K562 (cell line): ENCODE measurements around the gene METTL2B. TPM values are rescaled to one million over a fixed set of nuclear protein-coding genes. Genes with fewer than 3 reads are reported as not detected.

ENCODE experiments used
- ATAC-seq: fragments of 200-7000 bp; cut with Tn5 transposase; 3 replicates; pipeline ENCODE4 v1.9.1; 2020; ENCODE audit warnings: moderate library complexity
- BruUV-seq: library from RNA; stranded (reverse); fragments of 400-500 nt; replicated peaks from 2 replicates; lab custom pipeline; 2021; lab: Mats Ljungman, UMichigan
- CTCF ChIA-PET: fragments of 300-600 bp; formaldehyde crosslinking; extraction: SDS; loops from one replicate; lab custom pipeline; 2021; ENCODE audit warnings: low intra/inter-chr PET ratio; lab: Yijun Ruan, JAX
- POLR2A ChIA-PET: fragments of 300-600, 350-650 bp; sonication (Branson Sonifier 250); formaldehyde crosslinking; extraction: SDS; loops from one replicate; lab custom pipeline; 2021; ENCODE audit warnings: antibody characterized with exemption, inconsistent platforms; lab: Yijun Ruan, JAX
- DNase-seq, 4 experiments: peaks; one replicate each; pipeline versions ENCODE4 v3.0.0 to v3.0.0-alpha.2; 2011 to 2018; ENCODE audit warnings: low spot score in 3 of 4, mixed read lengths in 3 of 4; ENCODE audit errors: extremely low read depth in 1 of 4
- FAIRE-seq: peaks from 2 replicates; lab custom pipeline; 2011; peaks lifted over from hg19 to GRCh38; lab: Jason Lieb, UNC
- H2AFZ ChIP-seq: 2 replicates; pipeline ENCODE4 v1.6.0; 2011; ENCODE audit warnings: low read depth, low read length, control low read depth, inconsistent platforms
- H3K27ac ChIP-seq: fragments of 200-600 bp; 3 replicates; pipeline ENCODE4 v1.8.0; 2011; ENCODE audit warnings: low read depth, mild to moderate bottlenecking, control low read depth, inconsistent platforms, low read length, moderate library complexity, mixed read lengths; ENCODE audit errors: extremely low read depth
- H3K27me3 ChIP-seq, 2 experiments: fragments of 300-600 bp in 1 of 2; 2 replicates in 1 of 2; 3 replicates in 1 of 2; pipeline versions ENCODE4 v1.6.0 to v1.8.0; 2011; ENCODE audit warnings: inconsistent platforms in 2 of 2, low read length in 2 of 2, mild to moderate bottlenecking in 1 of 2, mixed read lengths in 1 of 2, moderate library complexity in 1 of 2; ENCODE audit not compliant: control insufficient read depth in 2 of 2, insufficient read depth in 2 of 2
- H3K36me3 ChIP-seq: fragments of 300-600 bp; 3 replicates; pipeline ENCODE4 v1.8.0; 2011; ENCODE audit warnings: mild to moderate bottlenecking, low read length, inconsistent platforms; ENCODE audit not compliant: control insufficient read depth, insufficient read depth
- H3K4me1 ChIP-seq, 2 experiments: fragments of 200-600 bp in 1 of 2; replicated peaks in 1 of 2; 2 replicates in 1 of 2; 3 replicates in 1 of 2; pipeline versions ENCODE4 v1.5.1 to v1.8.0; 2011; ENCODE audit warnings: inconsistent platforms in 2 of 2, low read length in 2 of 2, mild to moderate bottlenecking in 1 of 2, mixed read lengths in 1 of 2, moderate library complexity in 1 of 2; ENCODE audit not compliant: control insufficient read depth in 2 of 2, insufficient read depth in 2 of 2
- H3K4me2 ChIP-seq: 2 replicates; pipeline ENCODE4 v1.6.1; 2011; ENCODE audit warnings: low read length, control low read depth, inconsistent platforms, mixed read lengths; ENCODE audit not compliant: insufficient read depth
- H3K4me3 ChIP-seq: fragments of 200-600 bp; sonication (generic), shearing (Covaris generic); 2 replicates; pipeline ENCODE4 v1.5.1; 2016; ENCODE audit warnings: control low read depth, inconsistent platforms
- H3K79me2 ChIP-seq: fragments of 200-600 bp; 3 replicates; pipeline ENCODE4 v1.8.0; 2011; ENCODE audit warnings: low read length, inconsistent platforms; ENCODE audit not compliant: control insufficient read depth, insufficient read depth
- H3K9ac ChIP-seq, 2 experiments: 2 replicates each; pipeline versions ENCODE4 v1.6.0 to v1.6.1; 2011; ENCODE audit warnings: low read depth in 2 of 2, low read length in 2 of 2, control low read depth in 1 of 2, inconsistent platforms in 1 of 2, mild to moderate bottlenecking in 1 of 2, mixed read lengths in 1 of 2; ENCODE audit not compliant: insufficient read depth in 1 of 2
- H3K9me1 ChIP-seq: one replicate; pipeline ENCODE4 v1.6.0; 2011; ENCODE audit warnings: inconsistent platforms, mild to moderate bottlenecking, low read length, moderate library complexity; ENCODE audit not compliant: control insufficient read depth, insufficient read depth
- H3K9me3 ChIP-seq: replicated peaks from 2 replicates; pipeline ENCODE4 v1.5.1; 2011; ENCODE audit warnings: low read depth, low read length, inconsistent platforms; ENCODE audit not compliant: control insufficient read depth, insufficient read depth
- H4K20me1 ChIP-seq: replicated peaks from 2 replicates; pipeline ENCODE4 v1.6.1; 2011; ENCODE audit warnings: low read length, inconsistent platforms, mixed read lengths; ENCODE audit not compliant: control insufficient read depth, insufficient read depth
- BRF1 ChIP-seq: IDR thresholded peaks from 3 replicates; pipeline ENCODE4 v1.6.1; 2011; ENCODE audit warnings: borderline replicate concordance, mild to moderate bottlenecking; ENCODE audit not compliant: insufficient read length; ENCODE audit errors: extremely low read depth
- FOXK2 ChIP-seq, 2 experiments: fragments of 450-650 bp; IDR thresholded peaks in 1 of 2; conservative IDR thresholded peaks in 1 of 2; 2 replicates each; pipeline ENCODE4 v1.6.1; 2016; ENCODE audit warnings: low read depth in 2 of 2, mild to moderate bottlenecking in 1 of 2
- HDAC6 ChIP-seq: IDR thresholded peaks from 2 replicates; pipeline ENCODE4 v1.6.1; 2012; ENCODE audit warnings: low read depth, mild to moderate bottlenecking, control low read depth, inconsistent platforms, low read length, moderate library complexity
- MCM3 ChIP-seq: fragments of 450-650 bp; IDR thresholded peaks from 2 replicates; pipeline ENCODE4 v1.6.1; 2016
- SMC3 ChIP-seq: conservative IDR thresholded peaks from 2 replicates; pipeline ENCODE4 v1.6.1; 2011; ENCODE audit warnings: low read depth, low read length, improper control_type of control experiment; ENCODE audit not compliant: insufficient read depth
- SRSF3 ChIP-seq: fragments of 200-400 bp; formaldehyde crosslinking; IDR thresholded peaks from 2 replicates; pipeline ENCODE4 v1.6.1; 2016; ENCODE audit warnings: mild to moderate bottlenecking, low read length, moderate library complexity; ENCODE audit not compliant: insufficient read depth
- SRSF9 ChIP-seq: fragments of 200-400 bp; formaldehyde crosslinking; IDR thresholded peaks from 2 replicates; pipeline ENCODE4 v1.6.1; 2017; ENCODE audit warnings: low read depth, low read length, borderline replicate concordance
- WGBS: fragments of 100-300 bp; shearing (Covaris generic); methylation state at CpG from one replicate; pipeline ENCODE4 v1.1.6; 2016; ENCODE audit warnings: low coverage, mixed read lengths; ENCODE audit not compliant: insufficient coverage; ENCODE audit errors: missing lambda C conversion rate; 5-methylcytosine and 5-hydroxymethylcytosine counted together
- in situ Hi-C: fragments of 300-500 bp; cut with MboI; formaldehyde crosslinking; loops from 4 replicates; pipeline ENCODE4 v1.15.0; 2018; ENCODE audit warnings: inconsistent platforms, mixed read lengths
- intact Hi-C: fragments of 100-400 bp; cut with micrococcal nuclease; formaldehyde crosslinking; loops from 2 replicates; pipeline ENCODE4 v1.14.2; 2022
- polyA plus RNA-seq, 8 experiments: library from polyadenylated mRNA; depleted of rRNA in 4 of 8; stranded (reverse) in 5 of 8; unstranded in 3 of 8; fragments of >200 nt; fragmentation: Nextera tagmentation in 2 of 8; fragmentation: Illumina TruSeq in 1 of 8; extraction: Ambion mirVana in 2 of 8; extraction: Trizol in 1 of 8; gene quantifications; 2 replicates each; pipeline versions ENCODE4 v1.2.1 to v1.2.3, GENCODE V29; 2011 to 2014; ENCODE audit warnings: inconsistent platforms in 1 of 8, missing spikeins in 1 of 8
- total RNA-seq, 7 experiments: library from RNA; depleted of rRNA in 6 of 7; stranded (reverse); fragments of >200 nt in 6 of 7; fragmentation: Illumina TruSeq in 2 of 7; extraction: Trizol in 2 of 7; gene quantifications; 2 replicates each; pipeline versions ENCODE4 v1.2.1 to v1.2.3, GENCODE V29; 2011 to 2021; ENCODE audit warnings: low replicate concordance in 1 of 7
- TF ChIP-seq, protein P1 (sequence below): IDR thresholded peaks from 2 replicates; pipeline ENCODE4 v1.6.1; 2011; ENCODE audit warnings: borderline replicate concordance, low read depth, mild to moderate bottlenecking, moderate library complexity, low read length; ENCODE audit not compliant: insufficient read depth, poor library complexity, severe bottlenecking
- TF ChIP-seq, protein P2 (sequence below): fragments of 450-650 bp; conservative IDR thresholded peaks from 2 replicates; pipeline ENCODE4 v1.6.1; 2016; ENCODE audit warnings: missing genetic modification characterization, low read depth, mild to moderate bottlenecking, missing compliant biosample characterization, moderate library complexity
- TF ChIP-seq, protein P3 (sequence below), 2 experiments: fragments of 450-650 bp in 1 of 2; sonication (generic) in 1 of 2; formaldehyde crosslinking in 1 of 2; IDR thresholded peaks in 1 of 2; conservative IDR thresholded peaks in 1 of 2; 2 replicates each; pipeline versions ENCODE4 v1.6.1 to v1.8.1; 2016 to 2023; ENCODE audit warnings: mild to moderate bottlenecking in 2 of 2, moderate library complexity in 2 of 2, inconsistent platforms in 1 of 2, missing genetic modification reagents in 1 of 2

METTL2B gene
- total and polyA plus RNA-seq, 9 of the 15 experiments (the other 6 are each of a cell fraction or from before 2014, with no cell fraction given), result 35.9 to 95.7 (median 79.2) TPM

DNA sequence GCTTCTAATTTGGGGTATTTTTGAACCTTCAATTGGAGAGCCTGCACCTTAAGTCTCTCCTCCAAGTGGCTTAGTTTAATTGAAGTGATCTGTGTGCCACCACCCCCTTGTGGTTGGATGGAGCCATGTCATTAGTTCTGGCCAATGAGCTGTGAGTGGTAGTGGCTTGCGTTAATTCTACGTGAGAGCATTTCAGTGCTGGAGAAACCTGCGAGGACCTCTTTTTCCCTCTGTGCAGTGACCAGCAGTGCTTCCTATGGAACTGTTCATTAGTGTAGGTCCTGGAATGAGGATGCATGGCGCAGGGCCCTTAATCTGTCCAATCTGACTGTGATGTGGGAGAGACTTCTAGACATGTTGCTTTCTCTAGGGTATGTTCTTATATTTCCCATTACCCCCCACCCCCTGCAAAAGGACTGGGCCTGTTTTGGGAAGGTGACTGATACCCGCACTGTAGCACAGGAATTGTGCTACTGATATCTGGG, 17.1 kb upstream of the METTL2B start (continued):
- TF ChIP-seq, protein P1, sequence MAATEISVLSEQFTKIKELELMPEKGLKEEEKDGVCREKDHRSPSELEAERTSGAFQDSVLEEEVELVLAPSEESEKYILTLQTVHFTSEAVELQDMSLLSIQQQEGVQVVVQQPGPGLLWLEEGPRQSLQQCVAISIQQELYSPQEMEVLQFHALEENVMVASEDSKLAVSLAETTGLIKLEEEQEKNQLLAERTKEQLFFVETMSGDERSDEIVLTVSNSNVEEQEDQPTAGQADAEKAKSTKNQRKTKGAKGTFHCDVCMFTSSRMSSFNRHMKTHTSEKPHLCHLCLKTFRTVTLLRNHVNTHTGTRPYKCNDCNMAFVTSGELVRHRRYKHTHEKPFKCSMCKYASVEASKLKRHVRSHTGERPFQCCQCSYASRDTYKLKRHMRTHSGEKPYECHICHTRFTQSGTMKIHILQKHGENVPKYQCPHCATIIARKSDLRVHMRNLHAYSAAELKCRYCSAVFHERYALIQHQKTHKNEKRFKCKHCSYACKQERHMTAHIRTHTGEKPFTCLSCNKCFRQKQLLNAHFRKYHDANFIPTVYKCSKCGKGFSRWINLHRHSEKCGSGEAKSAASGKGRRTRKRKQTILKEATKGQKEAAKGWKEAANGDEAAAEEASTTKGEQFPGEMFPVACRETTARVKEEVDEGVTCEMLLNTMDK, result peak; percentile 59
- peak; percentile 82 for TF ChIP-seq SMC3

DNA sequence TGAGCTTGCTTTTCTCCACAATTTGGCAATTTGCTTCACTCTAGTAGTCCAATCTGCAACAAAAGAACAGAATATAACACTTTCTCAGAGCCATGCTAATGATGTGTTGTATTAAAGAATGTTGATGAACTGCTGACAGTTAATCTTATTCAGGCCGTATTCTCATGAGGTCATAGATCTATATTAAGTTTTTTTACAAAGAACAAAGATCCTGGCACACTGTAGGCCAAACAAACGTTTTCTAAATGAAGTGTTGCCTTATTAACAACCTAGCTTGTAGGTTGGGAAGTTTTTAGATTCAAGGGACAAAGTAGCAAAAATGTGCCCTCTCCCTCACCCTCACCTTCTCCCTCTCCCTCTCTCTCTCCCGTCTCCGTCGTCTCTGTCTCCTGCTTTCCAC, 14.1 kb upstream of the METTL2B start:
- in situ Hi-C loops, result loop anchor here (5.0 kb wide), 1 partner anchor 35 kb away; no protein-coding TSS in a partner anchor
- H3K27ac ChIP-seq, result no peak overlapping the region
- H3K4me2 ChIP-seq, result no peak overlapping the region
- H3K4me3 ChIP-seq, result no peak overlapping the region
- peaks cover 12% of the 10 kb centered on the region; the same call in 2 of the 3 replicates for H3K79me2 ChIP-seq
- ATAC-seq, result no peak
- ChIA-PET CTCF (interaction anchor here (2.0 to 6.5 kb wide), 2 partner anchors 33 to 64 kb away, joined by 8 to 173 read pairs; no protein-coding TSS in a partner anchor), POLR2A (no interaction called here)
- WGBS, result 25% methylated on average over 2 of the region's 5 CpGs
- H3K9ac ChIP-seq, result no peak overlapping the region
- BruUV-seq, result no TSS peak
- H2AFZ ChIP-seq, result no peak overlapping the region
- intact Hi-C loops, result no loop called here
- FAIRE-seq, result no peak
- no peaks in the 10 kb centered on the region for H3K27me3 ChIP-seq
- H4K20me1 ChIP-seq, result no peaks in the 10 kb centered on the region
- DNase-seq, result no peak
- peaks cover 11 to 12% of the 10 kb centered on the region in 2 experiments; a peak in 4 of 5 replicates for H3K4me1 ChIP-seq
- H3K36me3 ChIP-seq, result peaks cover 6% of the 10 kb centered on the region; the same call in 2 of the 3 replicates
- H3K9me3 ChIP-seq, result no peaks in the 10 kb centered on the region
- no peaks in the 10 kb centered on the region for H3K9me1 ChIP-seq
- TF ChIP-seq HDAC6 (no peak), SRSF9 (no peak), MCM3 (no peak), FOXK2 (conservative IDR thresholded peaks at IDR 0.05 in 1 of 2, IDR thresholded peaks at IDR 0.05 in 1 of 2; ENCODE audit: low read depth in 2 of 2) (no peak), BRF1 (no peak), SRSF3 (no peak)
- TF ChIP-seq, protein P2, sequence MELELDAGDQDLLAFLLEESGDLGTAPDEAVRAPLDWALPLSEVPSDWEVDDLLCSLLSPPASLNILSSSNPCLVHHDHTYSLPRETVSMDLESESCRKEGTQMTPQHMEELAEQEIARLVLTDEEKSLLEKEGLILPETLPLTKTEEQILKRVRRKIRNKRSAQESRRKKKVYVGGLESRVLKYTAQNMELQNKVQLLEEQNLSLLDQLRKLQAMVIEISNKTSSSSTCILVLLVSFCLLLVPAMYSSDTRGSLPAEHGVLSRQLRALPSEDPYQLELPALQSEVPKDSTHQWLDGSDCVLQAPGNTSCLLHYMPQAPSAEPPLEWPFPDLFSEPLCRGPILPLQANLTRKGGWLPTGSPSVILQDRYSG (tag), result no peak
- TF ChIP-seq, protein P3, sequence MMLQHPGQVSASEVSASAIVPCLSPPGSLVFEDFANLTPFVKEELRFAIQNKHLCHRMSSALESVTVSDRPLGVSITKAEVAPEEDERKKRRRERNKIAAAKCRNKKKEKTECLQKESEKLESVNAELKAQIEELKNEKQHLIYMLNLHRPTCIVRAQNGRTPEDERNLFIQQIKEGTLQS (IDR thresholded peaks at IDR 0.05), result no peak
- TF ChIP-seq, protein P3 (CRISPR knock-in tag; conservative IDR thresholded peaks at IDR 0.05), result no peak
